SK-MEL-5 (cell line): ENCODE results near the gene STK35. TPM values are rescaled to one million over a fixed set of nuclear protein-coding genes. Genes with fewer than 3 reads are reported as not detected.
"Not testable (repeated sequence)": the region's sequence is repeated elsewhere in the genome, so short reads cannot be mapped to it uniquely, and the experiment has no call there.

Source experiments
- DNase-seq: peaks from one replicate; pipeline ENCODE4 v3.0.0-alpha.2; 2016; ENCODE audit warnings: low read depth, low spot score
- in situ Hi-C: cut with HindIII; loops from 2 replicates; pipeline ENCODE4 v1.10.0; 2016; ENCODE audit warnings: low sequenced_read_pairs, high pct_unique_total_duplicates, low pct_unique_long_range_greater_than_20kb
- total RNA-seq: library from RNA; depleted of rRNA; stranded (reverse); fragments of >200 nt; shearing (Covaris generic); gene quantifications from 2 replicates; pipeline ENCODE4 v1.2.3, GENCODE V29; 2014

Gene STK35
- total RNA-seq, 1 experiment from 2014 or later = 13.6 TPM

GRCh38 chr20:2167112-2167511 lies 65.5 kb downstream of the STK35 start:
- in situ Hi-C loops = no loop called here
- DNase-seq = no peak

GRCh38 chr20:2168946-2169345 lies 67.3 kb downstream of the STK35 start:
- no peak for DNase-seq
- in situ Hi-C loops = no loop called here

GRCh38 chr20:2169456-2170088 lies 67.9 kb downstream of the STK35 start:
- no peak for DNase-seq
- in situ Hi-C loops = no loop called here

- DNase-seq = no peak
- in situ Hi-C loops = no loop called here
These were observed 68.8 kb downstream of the STK35 start for GRCh38 chr20:2170404-2170803.

GRCh38 chr20:2171266-2171790 lies 69.7 kb downstream of the STK35 start:
- in situ Hi-C loops = no loop called here

GRCh38 chr20:2171840-2172239 lies 70.2 kb downstream of the STK35 start:
- in situ Hi-C loops, DNase-seq: not testable (repeated sequence)

More at GRCh38 chr20:2171266-2171790, 69.7 kb downstream of the STK35 start:
- no peak for DNase-seq

GRCh38 chr20:2172305-2173175 lies 70.9 kb downstream of the STK35 start:
- DNase-seq = peak; percentile 78
- in situ Hi-C loops = no loop called here

- in situ Hi-C loops = no loop called here
These were observed 71.6 kb downstream of the STK35 start for GRCh38 chr20:2173186-2173585.

GRCh38 chr20:2174067-2174466 lies 72.4 kb downstream of the STK35 start:
- in situ Hi-C loops = no loop called here
- DNase-seq = no peak

More at GRCh38 chr20:2173186-2173585, 71.6 kb downstream of the STK35 start:
- DNase-seq = no peak

- in situ Hi-C loops = no loop called here
- no peak for DNase-seq
These were observed 75.3 kb downstream of the STK35 start for GRCh38 chr20:2176946-2177345.

GRCh38 chr20:2178318-2179232 lies 76.9 kb downstream of the STK35 start:
- DNase-seq = no peak
- in situ Hi-C loops = no loop called here

GRCh38 chr20:2179233-2179580 lies 77.6 kb downstream of the STK35 start:
- in situ Hi-C loops = no loop called here
- DNase-seq = no peak

- in situ Hi-C loops = no loop called here
- DNase-seq = no peak
These were observed 78.3 kb downstream of the STK35 start for GRCh38 chr20:2179949-2180348.

GRCh38 chr20:2183381-2183780 lies 81.8 kb downstream of the STK35 start:
- DNase-seq = no peak
- in situ Hi-C loops = no loop called here

GRCh38 chr20:2184933-2185332 lies 83.3 kb downstream of the STK35 start:
- DNase-seq, in situ Hi-C loops: not testable (repeated sequence)

- in situ Hi-C loops = no loop called here
- DNase-seq = no peak
These were observed 94.0 kb downstream of the STK35 start for GRCh38 chr20:2195614-2196013.

- in situ Hi-C loops = no loop called here
- peak; percentile 54 for DNase-seq
These were observed 95.5 kb downstream of the STK35 start for GRCh38 chr20:2197166-2197565.
